Neutrophil (primary cell): Measurements from ENCODE around the gene BTF3L4.
A peak's percentile ranks its signal among the peaks of the same experiment; 100 is the strongest.
"Not testable (repeated sequence)": the region's sequence is repeated elsewhere in the genome, so short reads cannot be mapped to it uniquely, and the experiment has no call there.

ENCODE experiments used
- H3K27ac ChIP-seq: fragments of 200-600 bp; sonication (generic); 2 replicates; pipeline ENCODE4 v1.5.1; 2016; ENCODE audit warnings: mild to moderate bottlenecking, moderate library complexity
- H3K27me3 ChIP-seq: fragments of 200-600 bp; sonication (generic); 2 replicates; pipeline ENCODE4 v1.6.0; 2016; ENCODE audit warnings: mild to moderate bottlenecking
- H3K36me3 ChIP-seq: fragments of 200-600 bp; sonication (generic); 2 replicates; pipeline ENCODE4 v1.5.1; 2017
- H3K4me1 ChIP-seq, 2 experiments: fragments of 200-600 bp in 1 of 2; sonication (generic) in 1 of 2; 1 replicate in 1 of 2; 2 replicates in 1 of 2; pipeline versions ENCODE4 v1.5.1 to v1.6.1; 2013 to 2016; ENCODE audit warnings: low read depth in 1 of 2, low read length in 1 of 2, mild to moderate bottlenecking in 1 of 2, moderate library complexity in 1 of 2; ENCODE audit not compliant: control insufficient read depth in 1 of 2, insufficient read depth in 1 of 2
- H3K4me3 ChIP-seq, 2 experiments: fragments of 200-600 bp in 1 of 2; sonication (generic) in 1 of 2; 1 replicate in 1 of 2; 2 replicates in 1 of 2; pipeline ENCODE4 v1.5.1; 2013 to 2016; ENCODE audit warnings: low read depth in 1 of 2, low read length in 1 of 2, mild to moderate bottlenecking in 1 of 2, moderate library complexity in 1 of 2
- H3K9me3 ChIP-seq: fragments of 200-600 bp; sonication (generic); 2 replicates; pipeline ENCODE4 v1.5.1; 2016
- TF ChIP-seq, protein P1 (sequence below): fragments of 200-600 bp; sonication (generic); IDR thresholded peaks from 2 replicates; pipeline ENCODE4 v1.5.1; 2016; ENCODE audit warnings: antibody characterized with exemption

BTF3L4 gene

GRCh38 chr1:52070704-52071103 lies 14.6 kb downstream of the BTF3L4 start:
- Histone ChIP-seq H3K27ac (peak overlapping the region; percentile 69), H3K4me1 (peaks cover 4 to 6% of the 10 kb centered on the region in 2 experiments), H3K36me3 (peaks cover 29% of the 10 kb centered on the region), H3K4me3 (no peak overlapping the region), H3K9me3 (no peaks in the 10 kb centered on the region), H3K27me3 (no peaks in the 10 kb centered on the region)
- TF ChIP-seq, protein P1, sequence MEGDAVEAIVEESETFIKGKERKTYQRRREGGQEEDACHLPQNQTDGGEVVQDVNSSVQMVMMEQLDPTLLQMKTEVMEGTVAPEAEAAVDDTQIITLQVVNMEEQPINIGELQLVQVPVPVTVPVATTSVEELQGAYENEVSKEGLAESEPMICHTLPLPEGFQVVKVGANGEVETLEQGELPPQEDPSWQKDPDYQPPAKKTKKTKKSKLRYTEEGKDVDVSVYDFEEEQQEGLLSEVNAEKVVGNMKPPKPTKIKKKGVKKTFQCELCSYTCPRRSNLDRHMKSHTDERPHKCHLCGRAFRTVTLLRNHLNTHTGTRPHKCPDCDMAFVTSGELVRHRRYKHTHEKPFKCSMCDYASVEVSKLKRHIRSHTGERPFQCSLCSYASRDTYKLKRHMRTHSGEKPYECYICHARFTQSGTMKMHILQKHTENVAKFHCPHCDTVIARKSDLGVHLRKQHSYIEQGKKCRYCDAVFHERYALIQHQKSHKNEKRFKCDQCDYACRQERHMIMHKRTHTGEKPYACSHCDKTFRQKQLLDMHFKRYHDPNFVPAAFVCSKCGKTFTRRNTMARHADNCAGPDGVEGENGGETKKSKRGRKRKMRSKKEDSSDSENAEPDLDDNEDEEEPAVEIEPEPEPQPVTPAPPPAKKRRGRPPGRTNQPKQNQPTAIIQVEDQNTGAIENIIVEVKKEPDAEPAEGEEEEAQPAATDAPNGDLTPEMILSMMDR: no peak

DNA sequence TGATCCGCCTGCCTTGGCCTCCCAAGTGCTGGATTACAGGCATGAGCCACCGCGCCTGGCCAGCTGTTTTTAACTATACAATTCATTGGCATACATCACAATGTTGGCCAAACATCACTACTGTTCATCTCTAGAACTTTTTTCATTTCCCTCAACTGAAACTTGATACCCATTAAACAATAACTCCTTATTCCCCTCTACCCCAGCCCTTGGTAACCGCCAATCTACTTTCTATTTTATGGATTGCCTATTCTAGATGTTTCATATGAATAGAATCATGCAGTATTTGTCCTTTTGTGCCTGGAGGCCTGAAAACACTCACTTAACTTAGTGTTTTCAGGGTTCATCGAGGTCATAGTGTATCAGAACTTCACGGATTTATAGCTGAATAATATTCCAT lies 16.2 kb downstream of the BTF3L4 start:
- no peak overlapping the region for H3K27ac ChIP-seq
- no peaks in the 10 kb centered on the region for H3K27me3 ChIP-seq
- peaks cover 4 to 6% of the 10 kb centered on the region in 2 experiments for H3K4me1 ChIP-seq
- peaks cover 13% of the 10 kb centered on the region for H3K36me3 ChIP-seq
- no peaks in the 10 kb centered on the region for H3K9me3 ChIP-seq
- no peak overlapping the region for H3K4me3 ChIP-seq
- TF ChIP-seq, protein P1: no peak

DNA sequence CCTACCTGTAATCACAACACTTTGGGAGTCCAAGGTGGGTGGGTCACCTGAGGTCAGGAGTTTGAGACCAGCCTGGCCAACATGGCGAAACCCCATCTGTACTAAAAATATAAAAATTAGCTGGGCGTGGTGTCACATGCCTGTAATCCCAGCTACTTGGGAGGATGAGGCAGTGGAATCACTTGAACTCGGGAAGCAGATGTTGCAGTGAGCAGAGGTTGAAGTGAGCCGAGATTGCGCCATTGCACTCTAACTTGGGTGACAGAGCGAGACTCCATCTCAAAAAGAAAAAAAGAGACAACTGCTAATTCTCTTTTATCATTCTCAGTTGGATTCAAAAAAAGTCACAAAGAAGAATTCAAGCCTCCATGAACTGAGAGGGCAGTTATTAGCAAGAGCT lies 21.2 kb downstream of the BTF3L4 start:
- not testable (repeated sequence) for H3K4me1 ChIP-seq, H3K27ac ChIP-seq, H3K9me3 ChIP-seq, H3K4me3 ChIP-seq, H3K27me3 ChIP-seq
- H3K36me3 ChIP-seq: peaks cover 17% of the 10 kb centered on the region

- TF ChIP-seq, protein P1: no peak
- no peaks in the 10 kb centered on the region for H3K4me1 ChIP-seq
- no peaks in the 10 kb centered on the region for H3K9me3 ChIP-seq
- H3K4me3 ChIP-seq: no peak overlapping the region
- no peaks in the 10 kb centered on the region for H3K27me3 ChIP-seq
- H3K27ac ChIP-seq: no peak overlapping the region
- H3K36me3 ChIP-seq: peaks cover 16% of the 10 kb centered on the region
Observed at GRCh38 chr1:52080014-52080415, 23.9 kb downstream of the BTF3L4 start.

- not testable (repeated sequence) for H3K4me3 ChIP-seq, H3K4me1 ChIP-seq, H3K27me3 ChIP-seq, H3K27ac ChIP-seq, H3K9me3 ChIP-seq
- H3K36me3 ChIP-seq: peaks cover 47% of the 10 kb centered on the region
Observed at GRCh38 chr1:52087892-52088291, 31.8 kb downstream of the BTF3L4 start.

- not testable (repeated sequence) for H3K36me3 ChIP-seq, H3K4me3 ChIP-seq, H3K27me3 ChIP-seq, H3K4me1 ChIP-seq, H3K9me3 ChIP-seq, H3K27ac ChIP-seq
Observed at GRCh38 chr1:52094300-52094699, 38.2 kb downstream of the BTF3L4 start.

- Histone ChIP-seq H3K9me3 (no peaks in the 10 kb centered on the region), H3K36me3 (no peaks in the 10 kb centered on the region), H3K4me1 (peaks cover 0 to 10% of the 10 kb centered on the region in 2 experiments), H3K27me3 (no peaks in the 10 kb centered on the region), H3K4me3 (no peak overlapping the region), H3K27ac (peak overlapping the region; percentile 33)
- TF ChIP-seq, protein P1: no peak
Observed at GRCh38 chr1:52096216-52096615, 40.1 kb downstream of the BTF3L4 start.
